Activated CD4-positive, alpha-beta T cell treated with anti-CD3 and anti-CD28 coated beads for 24 hours (primary cell): ENCODE data around the gene CFAP221.

Experiments used
- DNase-seq, 2 donors: peaks; one replicate each; pipeline ENCODE4 v3.0.0-alpha.2; 2020; ENCODE audit warnings: low read depth in 2 of 2

Gene CFAP221

DNA sequence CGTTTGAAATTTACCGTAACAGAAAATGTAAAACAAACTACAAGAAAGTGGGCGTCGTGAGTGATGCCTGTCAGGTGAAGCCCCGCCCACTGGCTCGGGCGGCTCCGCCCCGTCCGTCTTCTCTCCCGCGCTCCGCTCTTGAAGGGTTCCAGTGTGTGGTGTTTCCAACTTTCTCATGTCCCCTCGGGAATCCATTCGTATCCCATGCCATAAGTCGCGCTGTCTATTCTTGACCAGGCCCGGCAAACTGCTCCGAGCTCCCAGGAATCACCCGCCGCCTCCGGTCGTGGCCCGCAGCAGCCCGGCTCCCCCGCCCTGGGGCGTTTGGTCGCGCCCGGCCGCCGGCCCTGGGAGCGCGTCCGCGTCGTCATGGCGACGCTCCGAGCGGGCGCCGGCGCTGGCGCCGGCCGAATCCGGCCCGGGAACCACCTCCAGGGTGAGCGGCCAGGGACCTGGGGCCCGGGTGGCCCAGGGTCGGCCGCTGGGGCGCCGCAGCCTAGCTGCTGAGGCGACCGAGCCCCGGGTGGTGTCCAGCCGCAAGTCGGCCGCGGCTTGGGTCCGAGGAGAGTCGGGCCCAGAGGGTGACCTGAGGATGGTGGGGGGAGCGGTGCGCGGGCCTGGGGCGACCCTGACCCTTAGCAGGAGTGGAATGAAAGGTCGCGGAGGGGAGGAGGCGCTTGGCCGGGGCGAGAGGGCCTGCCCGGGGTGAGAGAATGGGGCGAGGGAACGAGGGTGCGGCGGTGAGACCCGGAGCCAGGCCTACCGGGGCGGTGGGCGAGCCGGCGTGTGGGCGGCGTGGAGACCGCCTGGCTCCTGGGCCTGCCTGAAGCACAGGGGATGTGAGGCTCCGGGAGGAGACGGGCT is at the start of gene CFAP221:
Gene CFAP221 (plus strand): TSS at position 375 of the 864 bp plus-strand sequence. CDS start 1,683 bp downstream, outside the sequence.
- DNase-seq, result peak; percentile 18 to 52

DNA sequence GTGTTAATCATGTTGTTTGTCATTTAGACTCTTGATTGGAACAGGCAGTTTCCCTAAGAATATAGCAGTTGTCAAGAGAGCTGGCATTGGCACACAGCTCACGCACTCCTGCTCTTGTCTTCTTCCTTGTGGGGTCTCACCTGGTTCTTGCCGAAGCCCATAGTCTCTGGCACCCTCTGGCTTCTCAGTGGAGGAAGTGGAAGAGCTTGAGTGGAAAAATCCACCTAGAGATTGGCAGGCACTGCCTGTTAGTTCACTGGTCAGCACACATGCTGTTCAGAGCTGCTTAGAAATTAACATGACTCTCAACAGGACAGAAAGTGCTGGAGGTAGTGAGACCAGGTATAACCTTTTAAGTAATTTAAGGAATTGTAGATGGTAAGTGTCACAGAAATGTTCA is 48.3 kb upstream of the CFAP221 start:
- no peak for DNase-seq

DNA sequence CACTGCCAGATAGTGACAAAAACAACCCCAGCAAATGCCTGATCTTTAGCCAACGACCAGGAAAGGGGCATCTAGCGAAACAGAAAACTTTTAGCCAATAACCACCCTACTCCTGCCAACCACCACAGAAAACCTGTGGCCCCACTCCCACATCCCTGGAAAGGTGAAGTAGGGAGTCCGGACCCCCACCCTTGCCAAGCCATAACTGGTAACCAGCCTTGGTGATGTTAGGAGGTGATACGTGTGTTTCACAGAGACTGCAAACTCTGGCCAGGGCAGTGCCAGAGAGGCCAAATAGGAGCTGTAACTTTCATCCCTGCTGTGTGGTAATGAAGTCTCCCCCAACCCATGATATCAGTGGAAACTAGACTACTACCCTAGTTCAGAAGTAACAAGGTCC is 47.6 kb upstream of the CFAP221 start:
- DNase-seq, result no peak

DNA sequence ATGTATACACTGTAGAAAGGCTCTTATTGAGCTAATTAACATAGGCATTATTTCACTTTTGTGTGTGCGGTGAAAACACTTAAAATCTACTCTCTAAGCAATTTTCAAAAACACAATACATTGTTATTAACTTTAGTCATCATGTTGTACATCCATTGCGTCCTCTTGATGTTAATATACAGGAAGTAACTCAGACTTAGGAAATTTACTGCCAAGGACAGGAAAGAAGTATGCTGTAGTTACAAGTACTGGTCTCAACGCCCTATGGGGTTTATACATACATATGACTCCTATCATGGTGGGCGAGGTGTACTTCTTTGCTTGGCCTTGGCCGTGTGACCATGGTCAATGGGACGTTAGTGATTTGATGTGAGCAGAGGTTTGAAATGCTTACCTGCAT is 35.5 kb upstream of the CFAP221 start:
- no peak for DNase-seq

DNA sequence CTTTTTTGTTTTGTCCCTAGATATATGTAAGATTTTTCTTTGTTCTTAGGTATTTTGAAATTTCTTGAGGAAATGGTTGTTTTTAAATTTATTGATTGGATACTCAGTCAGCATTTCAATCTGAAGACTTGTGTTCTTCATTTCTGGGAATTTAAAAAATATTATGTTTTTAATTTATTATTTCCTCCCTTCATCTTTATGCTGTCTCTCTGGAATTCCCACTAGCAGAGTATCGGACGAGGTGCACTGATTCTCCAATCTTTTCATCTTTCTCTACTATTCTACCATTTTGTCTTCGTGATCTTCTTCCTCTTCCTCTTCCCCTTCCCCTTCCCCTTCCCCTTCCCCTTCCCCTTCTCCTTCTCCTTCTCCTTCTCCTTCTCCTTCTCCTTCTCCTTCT is 32.3 kb upstream of the CFAP221 start:
- no peak for DNase-seq

DNA sequence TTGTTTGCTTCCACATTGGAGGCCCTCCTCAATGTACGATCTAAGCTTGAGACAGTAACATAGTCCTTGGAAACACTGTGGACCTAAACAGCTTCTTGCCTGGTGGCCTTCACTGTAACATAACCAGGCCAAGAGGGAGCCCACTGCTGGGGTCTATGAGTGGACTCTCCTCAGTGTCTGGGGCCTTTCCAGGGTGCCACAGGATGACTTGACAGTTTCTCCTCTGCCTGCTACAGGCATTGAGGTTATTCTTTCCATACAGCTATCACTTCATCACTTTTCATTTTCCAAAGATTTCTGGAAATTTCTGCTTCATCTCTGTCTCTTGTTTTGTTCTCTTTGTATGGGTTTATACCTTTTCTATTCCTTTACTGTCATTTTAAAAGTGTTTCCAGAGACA is 31.3 kb upstream of the CFAP221 start:
- DNase-seq, result no peak

DNA sequence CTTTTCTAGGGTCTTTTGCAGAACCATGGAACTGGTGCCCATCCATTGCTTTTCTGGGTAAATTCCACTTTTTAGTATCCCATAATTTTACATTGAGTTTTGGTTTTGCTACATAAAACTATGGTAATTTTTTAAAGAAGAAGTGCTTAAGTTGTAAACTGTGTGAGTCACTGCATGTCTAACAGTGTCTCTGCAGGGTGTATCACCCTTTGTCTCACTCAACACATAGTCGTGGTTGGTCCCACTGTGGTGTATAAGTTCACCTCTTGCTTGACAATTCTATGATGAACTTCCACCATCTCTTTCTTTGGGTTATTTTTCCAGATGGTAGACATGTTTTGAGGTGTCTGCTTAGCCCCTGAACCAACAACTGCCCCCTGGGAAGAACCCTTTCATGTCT is 30.4 kb upstream of the CFAP221 start:
- DNase-seq, result no peak

DNA sequence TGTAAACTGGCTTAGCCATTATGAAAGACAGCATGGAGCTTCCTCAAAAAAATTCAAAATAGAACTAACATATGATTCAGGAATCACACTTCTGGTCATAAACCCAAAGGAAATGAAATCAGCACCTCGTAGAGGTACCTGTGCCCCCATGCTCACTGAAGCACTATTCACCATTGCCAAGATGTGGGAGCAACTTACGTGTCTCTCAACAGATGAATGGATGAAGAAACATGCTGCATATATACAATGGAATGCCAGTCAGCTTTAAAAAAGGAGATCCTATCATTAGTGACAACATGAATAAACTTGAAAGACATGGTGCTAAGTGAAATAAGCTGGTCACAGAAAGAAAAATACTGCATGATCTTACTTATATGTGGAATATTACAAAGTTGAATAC is 28.1 kb upstream of the CFAP221 start:
- no peak for DNase-seq

DNA sequence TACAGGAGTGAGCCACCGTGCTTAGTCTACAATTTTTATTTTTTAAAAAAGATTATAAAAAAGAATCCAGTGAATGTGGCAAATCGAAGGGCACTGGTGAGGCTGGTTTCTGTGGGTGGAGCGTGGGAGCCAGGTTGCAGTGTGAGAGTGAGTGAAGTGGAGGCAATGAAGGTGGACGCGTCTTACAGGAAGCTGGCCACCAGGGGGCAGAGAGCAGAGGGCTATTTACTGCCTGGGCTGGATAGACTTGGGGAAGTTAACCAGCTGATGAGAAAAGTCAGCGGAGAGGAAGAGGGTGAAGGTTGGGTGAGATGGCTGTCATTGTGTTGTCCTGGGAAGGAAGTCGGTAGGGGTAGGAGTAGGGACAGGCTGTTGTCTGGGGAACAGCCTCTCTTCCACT is 26.8 kb upstream of the CFAP221 start:
- peak in 1 of 2 donors; percentile 36 for DNase-seq

DNA sequence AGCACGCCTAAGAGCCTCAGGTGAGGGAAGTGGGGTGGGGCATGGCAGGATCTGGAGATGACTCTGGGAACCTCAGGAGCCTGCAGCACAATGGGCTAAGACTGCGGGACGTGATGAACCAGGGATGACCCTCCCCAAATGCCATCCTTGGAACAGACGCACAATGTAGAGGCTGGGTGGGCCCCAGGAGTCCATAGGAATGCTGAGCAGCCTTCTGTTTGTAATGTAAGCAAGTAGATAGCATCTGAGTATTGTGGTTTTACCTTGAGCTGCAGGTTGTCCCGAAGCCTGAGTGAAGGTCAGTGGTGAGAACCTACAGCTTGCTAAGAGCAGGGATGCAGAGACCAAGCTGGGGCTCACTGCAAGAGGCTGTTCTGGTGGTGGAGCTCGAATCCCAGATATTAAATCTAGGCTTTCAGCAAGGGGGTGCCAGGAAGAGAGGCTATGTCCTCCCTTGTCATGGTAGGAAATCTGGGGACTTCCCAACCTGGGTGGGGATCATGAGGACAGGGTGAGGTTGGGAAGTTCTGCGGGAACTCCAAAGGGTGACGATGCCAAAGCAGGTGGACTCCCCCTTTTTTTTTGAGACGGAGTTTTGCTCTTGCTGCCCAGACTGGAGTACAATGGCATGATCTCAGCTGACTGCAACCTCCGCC is 25.7 kb upstream of the CFAP221 start:
- DNase-seq, result no peak

DNA sequence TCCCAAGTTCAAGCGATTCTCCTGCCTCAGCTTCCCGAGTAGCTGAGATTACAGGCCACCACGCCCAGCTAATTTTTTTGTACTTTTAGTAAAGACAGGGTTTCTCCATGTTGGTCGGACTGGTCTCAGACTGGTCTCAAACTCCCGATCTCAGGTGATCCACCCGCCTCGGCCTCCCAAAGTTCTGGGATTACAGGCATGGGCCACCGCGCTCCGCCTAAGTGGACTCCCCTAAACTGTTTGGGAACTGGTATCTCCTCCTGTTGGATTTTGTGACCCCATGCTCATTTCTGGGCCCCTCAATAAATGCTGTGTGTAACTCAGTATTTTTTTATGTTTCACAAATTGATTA is 25.2 kb upstream of the CFAP221 start:
- DNase-seq, result no peak

DNA sequence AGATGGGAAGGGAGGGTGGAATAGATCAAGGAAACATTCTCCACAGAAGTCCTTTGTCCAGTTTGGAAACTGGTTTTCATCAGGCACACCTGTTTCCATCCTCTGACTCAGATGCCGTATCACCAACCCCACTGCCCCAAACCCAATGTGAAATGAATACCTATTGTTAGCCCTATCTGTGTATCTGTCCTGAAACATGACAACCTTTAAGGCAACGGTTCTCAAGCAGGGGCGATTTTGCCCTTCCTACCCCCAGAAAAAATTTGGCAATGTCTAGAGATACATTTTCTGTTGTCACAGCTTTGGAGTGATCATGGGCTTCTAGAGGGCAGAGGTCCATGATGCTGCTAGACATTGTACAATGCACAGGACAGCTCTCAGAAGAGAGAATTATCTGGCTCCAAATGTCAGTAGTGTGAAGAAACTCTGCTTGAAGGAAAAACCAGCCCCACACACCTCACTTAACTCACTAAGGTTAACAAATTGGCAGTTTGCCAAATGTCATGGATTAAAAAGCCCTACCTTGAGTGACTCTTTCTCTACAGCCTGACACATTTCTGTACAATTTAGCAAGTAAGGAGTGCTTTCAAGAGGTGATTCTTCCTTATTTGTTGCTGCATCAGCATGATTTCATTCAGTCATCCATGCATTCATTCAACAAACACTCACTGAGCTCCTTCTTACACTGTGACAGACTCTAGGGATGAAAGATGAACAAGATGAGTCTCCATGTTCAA is 23.4 kb upstream of the CFAP221 start:
- no peak for DNase-seq

DNA sequence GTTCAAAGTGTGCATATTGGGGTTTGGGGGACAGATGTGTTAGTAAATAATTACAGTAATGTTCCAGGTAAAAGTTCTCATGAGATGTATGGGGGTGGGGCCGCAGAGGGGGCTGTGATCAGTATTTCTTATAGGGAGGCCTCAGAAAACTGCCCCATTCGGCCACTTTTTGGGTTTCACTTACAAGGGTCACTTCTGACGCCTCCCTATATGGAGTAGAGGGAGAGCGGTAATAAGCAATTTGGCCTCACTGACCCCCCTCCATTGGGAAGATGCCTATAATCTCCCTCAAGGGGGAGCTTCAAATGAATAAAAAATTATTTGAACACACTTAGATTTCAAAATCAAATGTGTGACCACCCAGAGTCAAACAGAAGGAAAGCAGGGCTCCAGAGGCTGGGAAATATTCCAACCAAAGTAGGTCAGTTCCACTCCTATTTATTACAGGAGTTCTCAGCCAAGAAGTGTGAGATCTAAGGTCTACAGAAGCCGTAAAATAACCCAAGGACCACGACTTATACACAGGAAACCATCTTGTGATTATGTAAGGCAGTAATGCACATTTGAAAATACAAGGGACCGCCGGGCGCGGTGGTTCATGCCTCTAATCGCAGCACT is 22.7 kb upstream of the CFAP221 start:
- DNase-seq, result no peak

DNA sequence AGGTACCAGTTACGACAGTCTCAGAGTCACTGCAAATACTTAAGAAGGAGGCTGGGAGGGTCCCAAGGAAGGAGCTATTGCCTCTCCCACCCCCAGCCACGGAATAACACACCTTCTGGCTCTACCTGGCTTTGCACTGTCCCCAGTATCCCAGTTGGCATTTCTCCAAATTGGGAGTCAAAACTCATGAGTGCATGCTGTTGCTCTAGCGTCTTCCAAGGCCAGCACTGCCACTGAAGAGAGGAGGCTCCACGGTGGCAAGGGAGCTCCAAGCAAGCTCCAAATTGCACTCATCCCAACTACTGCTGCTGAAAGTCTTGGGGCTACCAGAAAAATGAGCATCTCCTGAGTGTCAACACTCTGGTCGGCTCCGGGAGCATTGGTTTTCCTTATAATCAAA is 21.6 kb upstream of the CFAP221 start:
- DNase-seq, result no peak

DNA sequence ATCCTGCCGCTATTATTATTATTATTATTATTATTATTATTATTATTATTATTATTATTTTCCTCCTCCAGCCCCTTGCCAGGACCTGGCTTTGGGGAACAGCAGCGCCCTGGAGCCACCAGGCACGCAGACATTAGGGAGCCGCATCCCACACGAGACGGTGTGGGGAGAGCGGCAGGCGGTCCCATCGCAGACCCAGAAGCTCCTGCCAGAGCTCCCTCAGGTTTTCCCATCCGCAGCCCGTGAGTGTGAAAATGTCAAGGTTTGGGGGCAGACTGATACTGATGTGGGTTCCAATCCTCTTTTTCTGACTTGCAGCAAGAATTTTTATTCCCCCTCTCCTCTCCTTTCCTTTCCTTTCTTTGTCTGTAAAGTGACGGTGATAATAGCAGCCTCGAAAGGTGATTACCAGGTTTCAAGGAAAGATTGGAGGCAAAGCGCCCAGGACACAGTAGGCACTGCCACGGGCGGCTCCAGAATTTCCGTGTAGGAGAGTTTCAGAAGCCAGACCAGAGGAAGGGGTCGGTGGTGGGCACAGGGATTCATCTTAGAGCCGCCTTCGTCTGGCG is 20.8 kb upstream of the CFAP221 start:
- DNase-seq, result no peak

DNA sequence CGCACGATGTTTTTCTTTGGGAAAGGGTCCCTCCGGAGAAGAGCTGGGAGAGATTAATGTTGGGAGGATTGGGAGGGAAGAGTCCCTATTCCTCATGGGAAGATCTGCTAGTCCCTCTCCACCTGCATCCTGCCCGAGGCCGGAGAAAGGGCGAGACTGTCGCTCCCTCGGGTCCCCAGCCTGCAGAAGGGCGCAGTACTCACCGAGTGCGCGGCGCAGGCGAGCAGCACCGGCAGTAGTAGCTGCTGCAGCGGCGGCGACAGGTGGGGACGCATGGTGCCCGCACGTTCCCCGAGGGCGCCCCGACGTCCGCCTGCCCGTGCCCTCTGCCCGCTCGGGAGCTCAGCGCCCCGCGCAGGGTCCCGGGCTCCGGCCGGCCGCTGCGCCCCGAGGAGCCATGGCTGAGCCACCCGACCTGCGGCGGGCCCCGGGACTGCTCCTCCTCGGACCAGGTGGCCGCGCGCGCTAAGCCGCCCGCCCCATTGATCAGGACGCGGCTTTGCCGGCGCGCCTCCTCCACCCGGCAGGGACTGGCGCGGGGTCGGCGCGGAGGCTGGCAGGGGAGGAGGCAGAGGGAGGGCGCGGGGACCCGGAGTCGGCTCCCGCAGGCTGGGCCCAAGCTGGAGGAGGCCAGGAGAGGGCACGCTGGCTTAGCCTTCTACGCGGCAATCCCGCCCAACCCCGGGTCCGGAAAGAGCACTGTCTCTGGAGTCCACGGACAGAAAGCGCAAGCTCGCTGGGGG is 20.1 kb upstream of the CFAP221 start, which contains the start of gene SCTR:
Gene SCTR (minus strand): TSS at position 532 of the 743 bp plus-strand sequence. CDS start 257 bp downstream, at position 275.
- no peak for DNase-seq

DNA sequence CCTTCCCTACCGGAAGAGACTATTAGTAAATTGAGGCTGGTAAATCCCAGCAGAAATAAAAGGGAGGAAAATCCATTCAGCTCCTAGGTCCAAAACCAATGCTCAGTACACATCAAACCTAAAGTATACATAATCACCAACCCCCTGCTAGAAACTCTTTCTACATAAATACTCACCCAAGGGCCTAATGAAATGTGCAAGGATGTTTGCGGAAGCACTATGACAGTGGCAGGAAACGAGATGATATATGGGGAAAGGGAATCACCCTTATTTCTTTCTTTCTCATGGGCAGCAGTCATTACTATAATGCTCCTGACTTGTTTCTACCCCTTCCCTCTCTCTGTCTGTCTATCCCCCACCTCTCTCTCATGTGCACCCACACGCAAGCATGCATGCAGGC is 18.6 kb upstream of the CFAP221 start:
- DNase-seq, result no peak

DNA sequence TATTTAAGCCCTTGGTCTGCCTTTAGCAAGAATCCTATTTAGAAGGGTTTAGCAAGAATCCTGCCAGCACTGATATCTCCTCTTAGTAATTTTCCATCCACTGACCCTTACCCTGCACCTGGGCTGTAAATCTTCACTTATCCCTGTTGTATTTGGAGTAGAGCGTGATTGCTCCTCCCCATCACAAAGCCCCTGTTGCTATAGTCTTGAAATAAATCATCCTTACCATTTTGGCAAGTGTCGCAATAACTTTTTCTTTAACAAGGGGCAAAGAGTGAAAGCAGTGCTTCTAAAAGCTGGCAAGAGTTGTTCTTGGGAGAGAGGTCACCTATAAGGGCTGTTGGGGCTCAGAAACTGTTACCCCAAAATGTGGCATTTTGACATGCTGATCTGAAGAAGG is 16.2 kb upstream of the CFAP221 start:
- DNase-seq, result no peak

DNA sequence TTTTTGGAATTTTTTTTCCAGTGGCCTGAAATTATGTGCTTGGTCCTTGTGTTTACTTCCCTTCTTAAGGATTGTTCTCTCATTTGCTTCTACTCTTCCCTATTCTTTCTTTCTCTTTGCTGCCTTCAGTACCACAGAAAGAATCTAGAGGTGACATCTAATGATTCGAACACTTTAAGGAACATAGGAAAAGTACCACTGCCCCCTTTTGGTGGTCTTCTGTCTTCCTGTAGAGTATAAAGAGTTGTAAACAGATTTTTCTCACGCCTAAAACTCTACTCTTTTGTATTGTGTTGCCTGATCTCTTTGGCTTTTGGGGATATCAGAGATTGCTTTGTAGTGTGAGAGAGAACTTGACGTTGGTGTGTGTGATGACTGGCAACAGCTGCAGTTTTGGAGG is 13.0 kb upstream of the CFAP221 start:
- no peak for DNase-seq

DNA sequence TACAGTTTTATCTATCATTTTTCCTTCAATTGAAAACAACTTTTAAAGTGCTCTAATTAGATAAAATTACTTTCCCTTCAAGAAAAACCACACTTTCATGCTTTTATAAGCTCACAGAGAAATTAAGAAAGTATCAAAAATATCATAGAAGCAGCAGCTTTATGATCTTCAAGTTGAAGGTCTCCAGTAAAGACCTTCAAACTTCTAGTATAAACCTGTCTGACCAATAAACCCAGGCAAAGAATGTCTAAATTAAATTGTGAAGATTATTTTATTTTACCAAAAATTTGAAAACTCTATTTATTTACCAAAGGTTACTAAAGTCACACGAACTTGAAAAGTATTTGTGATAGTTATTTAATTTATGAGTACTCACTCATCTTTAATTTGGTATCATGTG is 10.7 kb upstream of the CFAP221 start:
- DNase-seq, result no peak

DNA sequence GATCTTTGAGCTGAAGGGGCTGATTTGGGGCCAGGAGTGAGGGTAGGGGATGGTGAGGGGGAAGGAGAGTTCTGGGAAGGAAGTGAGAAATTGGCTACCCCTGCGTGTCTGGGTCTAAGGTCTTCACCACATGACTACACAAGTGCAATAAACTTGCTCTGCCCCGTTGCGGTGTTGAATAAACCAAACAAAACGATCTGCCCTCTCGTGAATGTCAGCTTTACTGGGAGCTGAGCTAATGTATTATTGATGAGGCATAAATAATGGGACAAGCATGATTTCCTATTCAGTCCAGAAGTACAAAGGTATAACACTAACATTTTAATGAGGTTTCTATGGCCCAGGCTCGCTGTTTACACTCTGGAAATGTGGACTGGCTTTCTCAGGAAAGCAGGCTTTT is 8.0 kb upstream of the CFAP221 start:
- no peak for DNase-seq
